OCI-LY3 (cell line): Measurements from ENCODE around the gene CCBE1.

Experiments
- CTCF ChIP-seq: fragments of 200-600, 300-600 bp; sonication (generic); IDR thresholded peaks from 2 replicates; pipeline ENCODE4 v1.5.1; 2014; ENCODE audit warnings: antibody characterized with exemption, low read length, low read depth
- EZH2phosphoT487 ChIP-seq: fragments of 200-600 bp; shearing (Covaris generic); IDR thresholded peaks from 2 replicates; pipeline ENCODE4 v1.6.1; 2018; ENCODE audit warnings: antibody characterized with exemption, mixed run types, low read depth

GRCh38 chr18:59488899-59489298 lies 208.3 kb downstream of the CCBE1 start:
- TF ChIP-seq EZH2phosphoT487 (no peak), CTCF (no peak)
